ENCODE measurements around the gene LGMN. TPM values are rescaled to one million over a fixed set of nuclear protein-coding genes. Genes with fewer than 3 reads are reported as not detected.

LGMN gene
- total RNA-seq, 4 donors from 2014 or later = 226 to 405 (median 297) TPM

GRCh38 chr14:92688434-92689375, 59.7 kb downstream of the LGMN start:
- TF ChIP-seq POLR2A (IDR thresholded peaks at IDR 0.05) = no peak
- TF ChIP-seq CTCF (IDR thresholded peaks at IDR 0.05) = no peak
- H3K9me3 ChIP-seq = no peaks in the 10 kb centered on the region
- H3K4me1 ChIP-seq = peaks cover 22 to 32% of the 10 kb centered on the region in 2 donors
- H3K27ac ChIP-seq = peak overlapping the region in 2 of 3 donors; percentile 40 to 42
- H3K36me3 ChIP-seq = no peaks in the 10 kb centered on the region
- intact Hi-C loops (cut with DNase I) = loop anchor here (10.0 kb wide), 1 partner anchor 96 kb away; no protein-coding TSS in a partner anchor
- DNase-seq = no peak
- peak overlapping the region in 1 of 3 donors; percentile 40 for H3K4me3 ChIP-seq (replicated peaks in 1 of 3)
- WGBS, 2 donors = 91 to 93% methylated on average over 19 to 25 of the region's 30 CpGs
- H3K27me3 ChIP-seq = no peaks in the 10 kb centered on the region

DNA sequence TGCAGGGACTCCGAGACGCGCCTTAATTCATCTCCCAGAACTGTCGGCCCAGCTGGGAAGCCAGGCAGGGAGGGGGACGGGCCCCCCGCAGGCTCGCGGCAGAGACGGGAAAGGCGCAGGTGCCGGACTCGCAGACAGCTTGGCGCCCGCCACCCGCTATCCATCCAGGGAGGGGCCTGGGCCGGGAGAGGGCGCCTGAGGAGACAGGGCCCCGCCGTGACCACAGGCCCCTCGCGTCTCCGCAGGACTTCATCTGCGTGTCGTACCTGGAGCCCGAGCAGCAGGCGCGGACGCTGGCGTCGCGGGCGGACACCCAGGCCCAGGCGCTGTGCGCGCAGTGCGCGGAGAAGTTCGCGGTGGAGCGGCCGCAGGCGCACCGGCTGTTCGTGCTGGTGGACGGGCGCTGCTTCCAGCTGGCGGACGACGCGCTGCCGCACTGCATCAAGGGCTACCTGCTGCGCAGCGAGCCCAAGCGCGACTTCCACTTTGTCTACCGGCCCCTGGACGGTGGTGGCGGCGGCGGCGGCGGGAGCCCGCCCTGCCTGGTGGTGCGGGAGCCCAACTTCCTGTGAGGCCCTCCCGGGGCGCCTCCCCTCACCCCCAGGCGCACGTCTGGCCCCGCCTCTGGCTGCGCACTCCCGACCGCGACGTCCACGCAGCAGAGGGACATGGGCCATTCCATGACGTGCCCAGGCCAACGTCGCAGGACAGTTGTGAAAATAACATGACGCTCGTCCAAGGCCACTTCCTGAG, 60.6 kb downstream of the LGMN start:
- H3K36me3 ChIP-seq = no peaks in the 10 kb centered on the region
- peak; percentile 65 to 67 for DNase-seq
- H3K27ac ChIP-seq = peak overlapping the region in 2 of 3 donors; percentile 40 to 42
- no peaks in the 10 kb centered on the region for H3K27me3 ChIP-seq
- TF ChIP-seq POLR2A (IDR thresholded peaks at IDR 0.05) (peak in 1 of 2 donors; percentile 54), CTCF (IDR thresholded peaks at IDR 0.05) (no peak)
- intact Hi-C loops (cut with DNase I) = loop anchor here (10.0 kb wide), 1 partner anchor 97 kb away; no protein-coding TSS in a partner anchor
- H3K9me3 ChIP-seq = no peaks in the 10 kb centered on the region
- H3K4me1 ChIP-seq = peaks cover 18 to 23% of the 10 kb centered on the region in 2 donors
- peak overlapping the region; percentile 36 to 58 (median 40) for H3K4me3 ChIP-seq (replicated peaks in 1 of 3)
- WGBS, 2 donors = 38 to 40% methylated on average over 27 to 31 of the region's 80 CpGs

GRCh38 chr14:92686900-92687427, 61.5 kb downstream of the LGMN start:
- TF ChIP-seq CTCF (IDR thresholded peaks at IDR 0.05) = peak; percentile 80 to 99 (median 96)
- peak in 1 of 2 donors; percentile 34 for TF ChIP-seq POLR2A (IDR thresholded peaks at IDR 0.05)
- no peaks in the 10 kb centered on the region for H3K27me3 ChIP-seq
- peaks cover 9 to 14% of the 10 kb centered on the region in 2 donors for H3K4me1 ChIP-seq
- WGBS, 2 donors = 33 to 63% methylated on average over 25 to 37 of the region's 45 CpGs
- no peaks in the 10 kb centered on the region for H3K9me3 ChIP-seq
- H3K36me3 ChIP-seq = no peaks in the 10 kb centered on the region
- intact Hi-C loops (cut with DNase I) = loop anchor here (10.0 kb wide), 1 partner anchor 98 kb away; no protein-coding TSS in a partner anchor
- peak; percentile 82 to 84 for DNase-seq
- peak overlapping the region; percentile 36 to 58 (median 40) for H3K4me3 ChIP-seq (replicated peaks in 1 of 3)
- peak overlapping the region in 1 of 3 donors; percentile 40 for H3K27ac ChIP-seq

DNA sequence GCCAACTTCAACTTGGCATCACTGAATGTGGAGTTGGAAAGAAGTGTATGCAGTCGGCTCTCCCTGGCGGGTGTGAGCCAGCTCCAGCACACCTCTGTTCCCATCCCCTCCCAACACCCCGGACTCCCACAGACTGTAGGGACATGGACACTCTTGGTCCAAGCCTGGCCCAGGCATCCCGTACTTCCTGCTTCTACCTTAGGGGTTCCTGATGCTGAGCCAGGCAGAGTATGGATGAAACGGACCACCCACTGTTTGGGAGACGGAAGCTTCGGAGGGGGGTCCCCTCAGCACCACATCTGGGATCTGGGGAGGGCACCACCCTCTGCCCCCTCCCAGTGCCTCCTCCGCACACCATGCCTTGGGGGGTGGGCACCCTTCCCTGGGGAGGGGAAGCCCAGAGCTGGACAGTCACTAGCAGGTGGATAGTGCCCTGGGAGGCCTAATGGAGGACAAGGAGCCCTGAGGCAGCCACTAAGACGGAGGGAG, 62.0 kb downstream of the LGMN start:
- no peak overlapping the region for H3K27ac ChIP-seq
- intact Hi-C loops (cut with DNase I) = loop anchor here (10.0 kb wide), 1 partner anchor 98 kb away; no protein-coding TSS in a partner anchor
- H3K4me3 ChIP-seq (replicated peaks in 1 of 3) = peak overlapping the region in 1 of 3 donors; percentile 40
- WGBS, 2 donors = 74 to 91% methylated on average over 4 to 7 of the region's 9 CpGs
- DNase-seq = no peak
- H3K27me3 ChIP-seq = no peaks in the 10 kb centered on the region
- peaks cover 9 to 13% of the 10 kb centered on the region in 2 donors for H3K4me1 ChIP-seq
- H3K9me3 ChIP-seq = no peaks in the 10 kb centered on the region
- no peaks in the 10 kb centered on the region for H3K36me3 ChIP-seq
- no peak for TF ChIP-seq POLR2A (IDR thresholded peaks at IDR 0.05)
- no peak for TF ChIP-seq CTCF (IDR thresholded peaks at IDR 0.05)
